ENCODE measurements around the gene GDNF. TPM values are rescaled to one million over a fixed set of nuclear protein-coding genes. Genes with fewer than 3 reads are reported as not detected.
"Not testable (repeated sequence)": the region's sequence is repeated elsewhere in the genome, so short reads cannot be mapped to it uniquely, and the experiment has no call there.

Gene GDNF
- polyA plus RNA-seq, 3 donors: not detected

GRCh38 chr5:37869216-37869615 is 29.4 kb upstream of the GDNF start:
- H2AFZ ChIP-seq (ENCODE audit: insufficient read depth, low read depth, low read length, poor library complexity, severe bottlenecking): no peak overlapping the region
- Mint-ChIP-seq H3K9me3 (peaks cover 0 to 13% (median 7%) of the 10 kb centered on the region in 7 donors), H3K4me1 (no peaks in the 10 kb centered on the region), H3K36me3 (no peaks in the 10 kb centered on the region), H3K27me3 (ENCODE audit: low read depth in 3 of 3) (peaks cover 3 to 10% (median 3%) of the 10 kb centered on the region in 3 donors), H3K4me3 (no peak overlapping the region), H3K27ac (no peak overlapping the region)
- no peak for TF ChIP-seq CTCF (IDR thresholded peaks at IDR 0.05)
- no peaks in the 10 kb centered on the region for H3K27me3 ChIP-seq (ENCODE audit: control insufficient read depth in 2 of 2, insufficient read depth in 2 of 2, low read length in 2 of 2)
- no peaks in the 10 kb centered on the region for H4K20me1 ChIP-seq (ENCODE audit: insufficient read depth, low read length)
- H3K36me3 ChIP-seq (replicated peaks in 1 of 2; ENCODE audit: control insufficient read depth in 1 of 2, insufficient read depth in 2 of 2, low read length in 2 of 2): no peaks in the 10 kb centered on the region
- H3K9me3 ChIP-seq (replicated peaks in 1 of 2; ENCODE audit: control insufficient read depth in 1 of 2, insufficient read depth in 1 of 2, low read length in 2 of 2): peaks cover 0 to 8% of the 10 kb centered on the region in 2 donors
- H3K27ac ChIP-seq (ENCODE audit: low read depth in 1 of 2, low read length in 2 of 2): no peak overlapping the region
- H3K79me2 ChIP-seq (ENCODE audit: insufficient read depth, low read length): no peaks in the 10 kb centered on the region
- no peaks in the 10 kb centered on the region for H3K4me1 ChIP-seq (ENCODE audit: control insufficient read depth in 1 of 2, insufficient read depth in 2 of 2, low read length in 2 of 2)
- no peak overlapping the region for H3K4me3 ChIP-seq (replicated peaks in 1 of 3; ENCODE audit: low read depth in 2 of 3, low read length in 3 of 3)
- no peak for DNase-seq
- no CpG with 5 or more reads among the region's 2 CpGs for WGBS (ENCODE audit: insufficient coverage)
- H3K4me2 ChIP-seq (replicated peaks; ENCODE audit: extremely low read depth, low read length, poor library complexity, severe bottlenecking): no peak overlapping the region
- intact Hi-C loops (cut with micrococcal nuclease): no loop called here
- H3K9ac ChIP-seq (ENCODE audit: insufficient read depth, low read length, poor library complexity, severe bottlenecking): no peak overlapping the region

- H3K36me3 Mint-ChIP-seq: no peaks in the 10 kb centered on the region
- Histone ChIP-seq H3K27me3 (ENCODE audit: control insufficient read depth in 2 of 2, insufficient read depth in 2 of 2, low read length in 2 of 2) (no peaks in the 10 kb centered on the region), H3K4me1 (ENCODE audit: control insufficient read depth in 1 of 2, insufficient read depth in 2 of 2, low read length in 2 of 2) (no peaks in the 10 kb centered on the region), H3K4me2 (replicated peaks; ENCODE audit: extremely low read depth, low read length, poor library complexity, severe bottlenecking) (no peak overlapping the region), H3K4me3 (replicated peaks in 1 of 3; ENCODE audit: low read depth in 2 of 3, low read length in 3 of 3) (no peak overlapping the region), H3K36me3 (replicated peaks in 1 of 2; ENCODE audit: control insufficient read depth in 1 of 2, insufficient read depth in 2 of 2, low read length in 2 of 2) (no peaks in the 10 kb centered on the region), H3K79me2 (ENCODE audit: insufficient read depth, low read length) (no peaks in the 10 kb centered on the region), H3K9me3 (replicated peaks in 1 of 2; ENCODE audit: control insufficient read depth in 1 of 2, insufficient read depth in 1 of 2, low read length in 2 of 2) (peaks cover 0 to 8% of the 10 kb centered on the region in 2 donors), H3K27ac (ENCODE audit: low read depth in 1 of 2, low read length in 2 of 2) (no peak overlapping the region), H3K9ac (ENCODE audit: insufficient read depth, low read length, poor library complexity, severe bottlenecking) (no peak overlapping the region), H2AFZ (ENCODE audit: insufficient read depth, low read depth, low read length, poor library complexity, severe bottlenecking) (no peak overlapping the region), H4K20me1 (ENCODE audit: insufficient read depth, low read length) (no peaks in the 10 kb centered on the region)
- TF ChIP-seq CTCF (IDR thresholded peaks at IDR 0.05): no peak
- intact Hi-C loops (cut with micrococcal nuclease): no loop called here
- 91% methylated on average over 3 of the region's 3 CpGs for WGBS (ENCODE audit: insufficient coverage)
- no peaks in the 10 kb centered on the region for H3K4me1 Mint-ChIP-seq
- H3K9me3 Mint-ChIP-seq: peaks cover 0 to 11% (median 6%) of the 10 kb centered on the region in 7 donors
- no peak overlapping the region for H3K4me3 Mint-ChIP-seq
- peaks cover 3 to 10% (median 3%) of the 10 kb centered on the region in 3 donors for H3K27me3 Mint-ChIP-seq (ENCODE audit: low read depth in 3 of 3)
- DNase-seq: no peak
- H3K27ac Mint-ChIP-seq: no peak overlapping the region
Measured at GRCh38 chr5:37867654-37868053, 27.8 kb upstream of the GDNF start.

- H3K4me1 Mint-ChIP-seq; H3K27me3 ChIP-seq (ENCODE audit: control insufficient read depth in 2 of 2, insufficient read depth in 2 of 2, low read length in 2 of 2); H3K9me3 ChIP-seq (replicated peaks in 1 of 2; ENCODE audit: control insufficient read depth in 1 of 2, insufficient read depth in 1 of 2, low read length in 2 of 2); H3K4me3 ChIP-seq (replicated peaks in 1 of 3; ENCODE audit: low read depth in 2 of 3, low read length in 3 of 3); H3K36me3 Mint-ChIP-seq; H3K79me2 ChIP-seq (ENCODE audit: insufficient read depth, low read length); H2AFZ ChIP-seq (ENCODE audit: insufficient read depth, low read depth, low read length, poor library complexity, severe bottlenecking); H3K4me3 Mint-ChIP-seq; H3K9me3 Mint-ChIP-seq; H3K4me2 ChIP-seq (replicated peaks; ENCODE audit: extremely low read depth, low read length, poor library complexity, severe bottlenecking); intact Hi-C loops (cut with micrococcal nuclease); H3K4me1 ChIP-seq (ENCODE audit: control insufficient read depth in 1 of 2, insufficient read depth in 2 of 2, low read length in 2 of 2); H3K27ac ChIP-seq (ENCODE audit: low read depth in 1 of 2, low read length in 2 of 2); H3K27ac Mint-ChIP-seq; H3K36me3 ChIP-seq (replicated peaks in 1 of 2; ENCODE audit: control insufficient read depth in 1 of 2, insufficient read depth in 2 of 2, low read length in 2 of 2); H3K27me3 Mint-ChIP-seq (ENCODE audit: low read depth in 3 of 3); H4K20me1 ChIP-seq (ENCODE audit: insufficient read depth, low read length); DNase-seq; H3K9ac ChIP-seq (ENCODE audit: insufficient read depth, low read length, poor library complexity, severe bottlenecking): not testable (repeated sequence)
- no CpG with 5 or more reads among the region's 1 CpG for WGBS (ENCODE audit: insufficient coverage)
Measured at GRCh38 chr5:37862907-37863306, 23.1 kb upstream of the GDNF start.
